ENCODE results near the gene HNF4A. TPM values are rescaled to one million over a fixed set of nuclear protein-coding genes. Genes with fewer than 3 reads are reported as not detected.

The HNF4A gene
- total RNA-seq, 1 experiment from 2014 or later: 0.15 TPM

- Mint-ChIP-seq H3K4me1 (no peaks in the 10 kb centered on the region), H3K9me3 (peaks cover under 1% of the 10 kb centered on the region; the same call in 1 of the 2 replicates), H3K27ac (no peak overlapping the region), H3K36me3 (no peaks in the 10 kb centered on the region), H3K27me3 (ENCODE audit: low read depth) (no peaks in the 10 kb centered on the region; the same call in 1 of the 2 replicates), H3K4me3 (no peak overlapping the region)
- ATAC-seq: no peak
- ChIA-PET CTCF (interaction anchor here (1.1 kb wide), 1 partner anchor 28 kb away, joined by 3 read pairs; no protein-coding TSS in a partner anchor), POLR2A (no interaction called here)
- no peak for TF ChIP-seq KAT7 (CRISPR knock-in tag; IDR thresholded peaks at IDR 0.05; ENCODE audit: borderline replicate concordance)
- no peak for TF ChIP-seq CDX4 (CRISPR knock-in tag; IDR thresholded peaks at IDR 0.05; ENCODE audit: borderline replicate concordance)
- no peak for TF ChIP-seq ZNF219 (CRISPR knock-in tag; IDR thresholded peaks at IDR 0.05; ENCODE audit: borderline replicate concordance)
- no peak for TF ChIP-seq ZSCAN18 (CRISPR knock-in tag; IDR thresholded peaks at IDR 0.05)
- TF ChIP-seq CREM (CRISPR knock-in tag; IDR thresholded peaks at IDR 0.05): no peak
- no peak for TF ChIP-seq RORB (CRISPR knock-in tag; IDR thresholded peaks at IDR 0.05)
- TF ChIP-seq STAT6 (CRISPR knock-in tag; conservative IDR thresholded peaks at IDR 0.05; ENCODE audit: low read depth): no peak
- no peak for TF ChIP-seq NFATC4 (CRISPR knock-in tag; IDR thresholded peaks at IDR 0.05)
- TF ChIP-seq FOXK1 (CRISPR knock-in tag; IDR thresholded peaks at IDR 0.05): no peak
- TF ChIP-seq SOX15 (CRISPR knock-in tag; IDR thresholded peaks at IDR 0.05): no peak
- TF ChIP-seq GABPB1 (CRISPR knock-in tag; IDR thresholded peaks at IDR 0.05): no peak
- TF ChIP-seq HMGXB4 (CRISPR knock-in tag; IDR thresholded peaks at IDR 0.05): no peak
- no peak for TF ChIP-seq ZNF532 (CRISPR knock-in tag; IDR thresholded peaks at IDR 0.05; ENCODE audit: borderline replicate concordance)
- no peak for TF ChIP-seq E2F5 (CRISPR knock-in tag; IDR thresholded peaks at IDR 0.05)
- TF ChIP-seq USF1 (CRISPR knock-in tag; IDR thresholded peaks at IDR 0.05): no peak
- TF ChIP-seq NR2C2 (CRISPR knock-in tag; IDR thresholded peaks at IDR 0.05): no peak
- TF ChIP-seq ZNF396 (CRISPR knock-in tag; IDR thresholded peaks at IDR 0.05; ENCODE audit: borderline replicate concordance): no peak
- no peak for TF ChIP-seq ZNF317 (CRISPR knock-in tag; IDR thresholded peaks at IDR 0.05; ENCODE audit: borderline replicate concordance, low read depth)
- TF ChIP-seq ZNF512 (CRISPR knock-in tag; IDR thresholded peaks at IDR 0.05; ENCODE audit: borderline replicate concordance): no peak
- no peak for TF ChIP-seq SP1 (CRISPR knock-in tag; conservative IDR thresholded peaks at IDR 0.05)
- no peak for DNase-seq (ENCODE audit: low spot score)
Observed at GRCh38 chr20:44360221-44360620, 4.7 kb downstream of the HNF4A start.
